Heart left ventricle (tissue), 16 donors: ENCODE results near the gene LOXL3. TPM values are rescaled to one million over a fixed set of nuclear protein-coding genes. Genes with fewer than 3 reads are reported as not detected.

Source experiments
- ATAC-seq, 4 donors: fragments of 200-7000 bp; cut with Tn5 transposase; one replicate each; pipeline ENCODE4 v1.9.1; 2020 to 2022; ENCODE audit warnings: moderate library complexity in 4 of 4, mild to moderate bottlenecking in 3 of 4, moderate number of reproducible peaks in 1 of 4
- DNase-seq, 5 donors: peaks; one replicate each; pipeline ENCODE4 v3.0.0-alpha.2; 2020
- H3K27ac ChIP-seq, 12 donors: fragments of 200-600 bp; sonication (generic) in 4 of 12; one replicate each; pipeline versions ENCODE4 v1.5.0 to v1.8.0; 2016 to 2022; ENCODE audit warnings: mild to moderate bottlenecking in 2 of 12
- H3K27me3 ChIP-seq, 9 donors: fragments of 200-600 bp; sonication (generic) in 2 of 9; one replicate each; pipeline versions ENCODE4 v1.5.1 to v1.8.0; 2016 to 2022; ENCODE audit warnings: mild to moderate bottlenecking in 3 of 9
- H3K36me3 ChIP-seq, 9 donors: fragments of 200-600 bp; sonication (generic) in 2 of 9; one replicate each; pipeline versions ENCODE4 v1.5.0 to v1.8.0; 2018 to 2022; ENCODE audit warnings: mild to moderate bottlenecking in 2 of 9
- H3K4me1 ChIP-seq, 12 donors: fragments of 200-600 bp; sonication (generic) in 4 of 12; one replicate each; pipeline versions ENCODE4 v1.5.0 to v1.8.0; 2016 to 2022; ENCODE audit warnings: mild to moderate bottlenecking in 3 of 12
- H3K4me3 ChIP-seq, 12 donors: fragments of 200-600 bp; sonication (generic) in 4 of 12; one replicate each; pipeline versions ENCODE4 v1.5.0 to v1.8.0; 2017 to 2022; ENCODE audit warnings: mild to moderate bottlenecking in 9 of 12, moderate library complexity in 4 of 12
- H3K9me3 ChIP-seq, 12 donors: fragments of 200-600 bp; sonication (generic) in 4 of 12; one replicate each; pipeline versions ENCODE4 v1.5.0 to v1.8.0; 2016 to 2022; ENCODE audit warnings: mild to moderate bottlenecking in 1 of 12
- CTCF ChIP-seq, 12 donors: fragments of 200-600 bp; sonication (generic) in 4 of 12; IDR thresholded peaks; one replicate each; pipeline versions ENCODE4 v1.5.0 to v1.8.0; 2018 to 2022; ENCODE audit warnings: antibody characterized with exemption in 12 of 12, mild to moderate bottlenecking in 5 of 12
- POLR2A ChIP-seq, 2 donors: fragments of 450-650 bp; IDR thresholded peaks; one replicate each; pipeline ENCODE4 v1.6.1; 2017; ENCODE audit warnings: antibody characterized with exemption in 2 of 2, mild to moderate bottlenecking in 2 of 2, moderate library complexity in 2 of 2
- WGBS, 4 donors: extraction: QIAGEN DNeasy Blood & Tissue Kit in 2 of 4; methylation state at CpG; one replicate each; pipeline versions ENCODE4 v1.1.5 to v1.1.7; 2013 to 2018; 5-methylcytosine and 5-hydroxymethylcytosine counted together
- intact Hi-C, 10 donors: fragments of 100-400 bp; cut with DNase I; formaldehyde crosslinking; loops; one replicate each; pipeline versions ENCODE4 v1.11.1 to v1.14.2; 2022
- polyA plus RNA-seq, 2 donors: library from polyadenylated mRNA; stranded (reverse); fragments of 200-250 nt; gene quantifications; one replicate each; pipeline ENCODE4 v1.2.3, GENCODE V29; 2013
- total RNA-seq, 9 donors: library from RNA; depleted of rRNA in 2 of 9; stranded (reverse); fragments of >200 nt in 2 of 9; fragmentation: NEBNext Ultra II Directional in 3 of 9; extraction: Animal tissue kit (Norgen Biotek cat#: 25700) in 3 of 9; gene quantifications; one replicate each; pipeline versions ENCODE4 v1.1.0 to v1.2.4, GENCODE V29; 2016 to 2023
- donor health status: ischemic (EF 13 %, LVEDD 7.1; RV severe dilation, severe dysfunction).
- donor health status: healthy with polysubstance abuse.
- donor health status: DM: no; HTN: yes; CAD: no.
- donor health status: DM: no; HTN: no; CAD: no.
- donor health status: ischemic (EF 25% LVEDD 6.9; RV normal size, moderate dysfunction).
- donor health status: ischemic (EF 25% LVEDD 5.7; RV mildly dilated, moderate dysfunction).
- donor health status: healthy.
- donor health status: DM: yes; HTN: yes; CAD: no.
- donor health status: ischemic (EF 35%, LVEDD 5.7; RV mildly dilated, moderate dysfunction).
- donor health status: nonischemic (EF 11% LVEDD 7.7; RV severe dilation, severe dysfunction).
- donor health status: DM: yes; HTN: yes; CAD: no.
- donor health status: PGD.
- donor health status: ischemic (EF 29% LVEDD 5.4; RV normal size, mild dysfunction).
- donor health status: nonischemic (EF 23%, LVEDD 6.1; RV moderate dilation, normal function).

Gene LOXL3
- total and polyA plus RNA-seq, 11 donors: 1.5 to 8.7 (median 3.0) TPM

GRCh38 chr2:74527741-74528140, 26.0 kb downstream of the LOXL3 start:
- intact Hi-C loops: loop anchor here in 2 of 10 donors (2.0 to 5.0 kb wide), 2 partner anchors 21 to 40 kb away; partner anchors contain the start of gene PCGF1 (in 1 of the 2)
- 92 to 96% (median 95%) methylated on average over 9 of the region's 9 CpGs for WGBS, 4 donors
- Histone ChIP-seq H3K4me1 (peaks cover 5 to 36% (median 26%) of the 10 kb centered on the region in 12 donors), H3K27me3 (no peaks in the 10 kb centered on the region), H3K36me3 (peaks cover 0 to 46% (median 39%) of the 10 kb centered on the region in 9 donors), H3K4me3 (no peak overlapping the region), H3K27ac (no peak overlapping the region), H3K9me3 (no peaks in the 10 kb centered on the region)
- ATAC-seq: no peak
- no peak for TF ChIP-seq CTCF (IDR thresholded peaks at IDR 0.05)
- TF ChIP-seq POLR2A (IDR thresholded peaks at IDR 0.05): no peak
- no peak for DNase-seq

GRCh38 chr2:74526649-74527230, 27.0 kb downstream of the LOXL3 start:
- H3K27me3 ChIP-seq: no peaks in the 10 kb centered on the region
- WGBS, 4 donors: 96 to 98% (median 97%) methylated on average over 11 of the region's 11 CpGs
- no peaks in the 10 kb centered on the region for H3K9me3 ChIP-seq
- TF ChIP-seq CTCF (IDR thresholded peaks at IDR 0.05): no peak
- TF ChIP-seq POLR2A (IDR thresholded peaks at IDR 0.05): no peak
- ATAC-seq (no peak), DNase-seq (no peak)
- peaks cover 0 to 36% (median 30%) of the 10 kb centered on the region in 9 donors for H3K36me3 ChIP-seq
- peaks cover 5 to 33% (median 25%) of the 10 kb centered on the region in 12 donors for H3K4me1 ChIP-seq
- intact Hi-C loops: loop anchor here in 1 of 10 donors (5.0 kb wide), 1 partner anchor 39 kb away; no protein-coding TSS in a partner anchor
- no peak overlapping the region for H3K4me3 ChIP-seq
- H3K27ac ChIP-seq: no peak overlapping the region

- intact Hi-C loops: loop anchor here in 1 of 10 donors (5.0 kb wide), 1 partner anchor 39 kb away; no protein-coding TSS in a partner anchor
- DNase-seq: no peak
- 87 to 92% (median 89%) methylated on average over 11 of the region's 11 CpGs for WGBS, 4 donors
- peaks cover 0 to 4% (median 0%) of the 10 kb centered on the region in 9 donors for H3K27me3 ChIP-seq
- peaks cover under 1 to 25% (median 17%) of the 10 kb centered on the region in 12 donors for H3K4me1 ChIP-seq
- H3K27ac ChIP-seq: no peak within 1 kb of the TSS
- no peak within 1 kb of the TSS for H3K4me3 ChIP-seq
- TF ChIP-seq POLR2A (IDR thresholded peaks at IDR 0.05) (no peak), CTCF (IDR thresholded peaks at IDR 0.05) (no peak)
- peaks cover 0 to 32% (median 27%) of the 10 kb centered on the region in 9 donors for H3K36me3 ChIP-seq
- H3K9me3 ChIP-seq: no peaks in the 10 kb centered on the region
- no peak for ATAC-seq
Observed at GRCh38 chr2:74525717-74526648, 27.8 kb downstream of the LOXL3 start, which contains the start of gene DQX1. Gene DQX1, minus strand, starts transcription at chr2:74526231. Its CDS starts 502 bp downstream, at chr2:74525729.
